Testis (tissue), 3 donors: ENCODE data around the gene C10orf105. TPM values are rescaled to one million over a fixed set of nuclear protein-coding genes. Genes with fewer than 3 reads are reported as not detected.
A peak's percentile ranks its signal among the peaks of the same experiment; 100 is the strongest.

Source experiments
- DNase-seq: peaks from one replicate; pipeline ENCODE4 v3.0.0-alpha.2; 2019
- H3K27ac ChIP-seq, 2 donors: fragments of 200-600 bp; sonication (generic); one replicate each; pipeline ENCODE4 v1.5.1; 2019
- H3K27me3 ChIP-seq: fragments of 200-600 bp; sonication (generic); one replicate; pipeline ENCODE4 v1.5.1; 2019
- H3K36me3 ChIP-seq: fragments of 200-600 bp; sonication (generic); one replicate; pipeline ENCODE4 v1.5.1; 2017; ENCODE audit warnings: low read depth; ENCODE audit errors: missing control alignments
- H3K4me1 ChIP-seq: fragments of 200-600 bp; sonication (generic); one replicate; pipeline ENCODE4 v1.5.1; 2019
- H3K4me3 ChIP-seq, 2 donors: fragments of 200-600 bp; sonication (generic); one replicate each; pipeline ENCODE4 v1.5.1; 2017 to 2019
- H3K9me3 ChIP-seq: fragments of 200-600 bp; sonication (generic); one replicate; pipeline ENCODE4 v1.5.1; 2017
- CTCF ChIP-seq, 3 experiments: fragments of 450-650 bp in 2 of 3; fragments of 200-600 bp in 1 of 3; sonication (generic) in 1 of 3; IDR thresholded peaks; one replicate each; pipeline ENCODE4 v1.5.1; 2016 to 2019; ENCODE audit warnings: antibody characterized with exemption in 3 of 3, mild to moderate bottlenecking in 2 of 3, moderate library complexity in 1 of 3
- POLR2A ChIP-seq: fragments of 450-650 bp; IDR thresholded peaks from one replicate; pipeline ENCODE4 v1.6.1; 2017; ENCODE audit warnings: antibody characterized with exemption, mild to moderate bottlenecking, moderate library complexity
- WGBS, 2 donors: methylation state at CpG; one replicate each; pipeline ENCODE4 v1.1.5; 2018; 5-methylcytosine and 5-hydroxymethylcytosine counted together
- intact Hi-C: fragments of 100-400 bp; cut with DNase I; formaldehyde crosslinking; loops from one replicate; pipeline ENCODE4 v1.15.1; 2023; ENCODE audit warnings: low total_unique reads
- polyA plus RNA-seq: library from polyadenylated mRNA; stranded (reverse); fragments of 350-450 nt; fragmentation: Illumina TruSeq; extraction: RNeasy Lipid Tissue Mini Kit (QIAGEN cat#74804); gene quantifications from one replicate; pipeline ENCODE4 v1.2.3, GENCODE V29; 2014; ENCODE audit warnings: low read depth, low replicate concordance; ENCODE audit not compliant: insufficient read depth
- total RNA-seq, 2 donors: library from RNA; depleted of rRNA; stranded (reverse); fragments of >200 nt; gene quantifications; one replicate each; pipeline ENCODE4 v1.2.3, GENCODE V29; 2016

Gene C10orf105
- total and polyA plus RNA-seq, 3 donors from 2014 or later = 0.47 to 1.7 (median 0.87) TPM

DNA sequence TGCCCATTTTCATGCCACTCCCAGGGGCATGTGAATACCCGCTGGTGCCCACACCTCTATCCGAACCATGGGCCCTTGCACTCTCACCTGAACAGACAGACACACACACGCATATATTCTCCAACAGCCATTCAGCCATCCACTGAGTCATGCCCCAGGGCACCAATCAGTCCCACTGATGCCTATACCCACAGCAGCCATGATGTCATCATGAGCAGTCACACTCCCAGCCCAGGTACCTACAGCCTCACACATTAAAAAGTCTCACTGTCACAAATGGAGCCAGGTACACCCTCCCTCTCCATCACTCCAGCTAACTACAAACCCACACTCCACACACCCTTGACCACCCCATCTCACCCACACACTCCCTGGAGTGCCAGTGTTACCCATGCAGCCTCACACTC lies 41.5 kb upstream of the C10orf105 start:
- Histone ChIP-seq H3K27me3 (no peaks in the 10 kb centered on the region), H3K4me1 (peaks cover 1% of the 10 kb centered on the region), H3K9me3 (no peaks in the 10 kb centered on the region), H3K36me3 (no peaks in the 10 kb centered on the region), H3K4me3 (no peak overlapping the region), H3K27ac (no peak overlapping the region)
- TF ChIP-seq POLR2A (no peak), CTCF (IDR thresholded peaks at IDR 0.05) (no peak)
- intact Hi-C loops = no loop called here
- DNase-seq = no peak
- WGBS, 2 donors = 90 to 95% methylated on average over 3 of the region's 3 CpGs

DNA sequence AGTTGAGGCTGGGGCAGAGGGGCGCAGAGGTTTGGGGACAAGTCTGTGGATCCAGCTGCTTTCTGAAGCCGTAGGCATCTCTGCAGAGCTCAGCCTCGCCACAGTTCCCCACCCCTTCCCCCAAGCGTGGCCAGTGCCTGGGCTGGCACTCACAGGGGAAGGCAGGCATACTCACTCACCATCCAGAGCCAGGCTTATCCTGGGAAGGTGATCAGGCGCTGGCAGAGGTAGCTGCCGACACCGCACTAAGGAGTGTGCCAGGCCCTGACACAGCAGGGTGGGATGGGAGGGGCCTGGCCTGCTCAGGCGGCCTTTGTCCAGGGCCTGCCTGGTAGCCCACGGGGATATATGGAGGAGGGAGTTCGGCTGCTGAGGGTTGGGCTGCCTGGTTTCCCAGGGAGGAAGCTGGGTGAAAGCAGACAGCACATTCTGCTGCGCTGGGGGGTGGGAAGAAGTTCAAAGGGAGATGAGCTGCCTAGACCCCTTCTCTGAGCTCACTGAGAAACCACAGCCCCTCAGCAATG lies 37.9 kb upstream of the C10orf105 start:
- Histone ChIP-seq H3K9me3 (no peaks in the 10 kb centered on the region), H3K27ac (peak overlapping the region in 1 of 2 donors; percentile 41), H3K4me1 (no peaks in the 10 kb centered on the region), H3K27me3 (no peaks in the 10 kb centered on the region), H3K36me3 (no peaks in the 10 kb centered on the region), H3K4me3 (no peak overlapping the region)
- WGBS, 2 donors = 79 to 88% methylated on average over 7 to 11 of the region's 11 CpGs
- TF ChIP-seq POLR2A (no peak), CTCF (IDR thresholded peaks at IDR 0.05) (no peak)
- DNase-seq = no peak
- intact Hi-C loops = no loop called here

- no peak for DNase-seq
- Histone ChIP-seq H3K4me1 (no peaks in the 10 kb centered on the region), H3K9me3 (no peaks in the 10 kb centered on the region), H3K27me3 (no peaks in the 10 kb centered on the region), H3K36me3 (no peaks in the 10 kb centered on the region), H3K4me3 (no peak overlapping the region), H3K27ac (no peak overlapping the region)
- WGBS, 2 donors = 85 to 89% methylated on average over 12 of the region's 12 CpGs
- intact Hi-C loops = no loop called here
- no peak for TF ChIP-seq CTCF (IDR thresholded peaks at IDR 0.05)
- TF ChIP-seq POLR2A = no peak
Observed at GRCh38 chr10:71756311-71757191, 37.0 kb upstream of the C10orf105 start.

- H3K4me1 ChIP-seq = no peaks in the 10 kb centered on the region
- no peak overlapping the region for H3K4me3 ChIP-seq
- DNase-seq = no peak
- H3K27me3 ChIP-seq = no peaks in the 10 kb centered on the region
- no peaks in the 10 kb centered on the region for H3K9me3 ChIP-seq
- 92 to 96% methylated on average over 16 of the region's 16 CpGs for WGBS, 2 donors
- intact Hi-C loops = no loop called here
- no peak overlapping the region for H3K27ac ChIP-seq
- TF ChIP-seq CTCF (IDR thresholded peaks at IDR 0.05) (no peak), POLR2A (no peak)
- H3K36me3 ChIP-seq = no peaks in the 10 kb centered on the region
Observed at GRCh38 chr10:71755179-71755879, 35.8 kb upstream of the C10orf105 start.
